ENCODE measurements around the gene MARVELD2.
"Not testable (repeated sequence)": the region's sequence is repeated elsewhere in the genome, so short reads cannot be mapped to it uniquely, and the experiment has no call there.

GRCh38 chr5:69471516-69471915 is 56.6 kb downstream of the MARVELD2 start:
- not testable (repeated sequence) for TF ChIP-seq CTCF, POLR2A (IDR thresholded peaks at IDR 0.05)

All from lower leg skin (tissue), 3 donors.